B cell (primary cell): ENCODE results near the gene SNAPIN. TPM values are rescaled to one million over a fixed set of nuclear protein-coding genes. Genes with fewer than 3 reads are reported as not detected.

ENCODE experiments used
- ATAC-seq: fragments of 200-7000 bp; cut with Tn5 transposase; one replicate; pipeline ENCODE4 v1.10.0; 2021; ENCODE audit warnings: low read depth, mild to moderate bottlenecking, moderate number of reproducible peaks, moderate library complexity
- CTCF ChIA-PET: fragments of 350-600 bp; sonication (Branson Sonifier 250); formaldehyde crosslinking; loops from one replicate; lab custom pipeline; 2021; ENCODE audit warnings: antibody characterized with exemption, inconsistent platforms; lab: Charles Lee
- POLR2A ChIA-PET: fragments of 350-600 bp; sonication (Branson Sonifier 250); formaldehyde crosslinking; loops from one replicate; lab custom pipeline; 2021; ENCODE audit warnings: antibody characterized with exemption; lab: Charles Lee
- DNase-seq: peaks from one replicate; pipeline ENCODE4 v3.0.0; 2013
- H2AFZ ChIP-seq: 2 replicates; pipeline ENCODE4 v1.6.1; 2012; ENCODE audit warnings: mild to moderate bottlenecking, low read depth, low read length; ENCODE audit not compliant: insufficient read depth, poor library complexity, severe bottlenecking
- H3K27ac ChIP-seq, 2 donors: 1 replicate in 1 of 2; 2 replicates in 1 of 2; pipeline ENCODE4 v1.5.1; 2012 to 2013; ENCODE audit warnings: low read length in 2 of 2, mild to moderate bottlenecking in 2 of 2, moderate library complexity in 1 of 2
- H3K27me3 ChIP-seq, 4 experiments: fragments of 200-600 bp in 1 of 4; sonication (generic) in 1 of 4; replicated peaks in 1 of 4; 1 replicate in 2 of 4; 2 replicates in 2 of 4; pipeline versions ENCODE4 v1.6.1 to v1.7.0; 2013 to 2016; ENCODE audit warnings: low read length in 3 of 4, mild to moderate bottlenecking in 2 of 4, mixed read lengths in 1 of 4, moderate library complexity in 1 of 4; ENCODE audit not compliant: insufficient read depth in 4 of 4, control insufficient read depth in 3 of 4; ENCODE audit errors: control extremely low read depth in 1 of 4
- H3K36me3 ChIP-seq, 2 experiments: replicated peaks in 1 of 2; 1 replicate in 1 of 2; 2 replicates in 1 of 2; pipeline versions ENCODE4 v1.6.1 to v1.7.1; 2013; ENCODE audit warnings: low read length in 1 of 2; ENCODE audit not compliant: insufficient read depth in 2 of 2, control insufficient read depth in 1 of 2; ENCODE audit errors: control extremely low read depth in 1 of 2, extremely low read depth in 1 of 2
- H3K4me1 ChIP-seq, 2 donors: fragments of 200-600 bp in 1 of 2; sonication (generic) in 1 of 2; 1 replicate in 1 of 2; 2 replicates in 1 of 2; pipeline versions ENCODE4 v1.5.1 to v1.6.1; 2013 to 2017; ENCODE audit warnings: low read length in 2 of 2; ENCODE audit not compliant: control insufficient read depth in 2 of 2, insufficient read depth in 2 of 2
- H3K4me2 ChIP-seq: replicated peaks from 2 replicates; pipeline ENCODE3; 2012; ENCODE audit warnings: mild to moderate bottlenecking, low read depth, low read length; ENCODE audit not compliant: poor library complexity, severe bottlenecking
- H3K4me3 ChIP-seq, 5 experiments: fragments of 200-600 bp in 1 of 5; sonication (generic) in 1 of 5; 1 replicate in 3 of 5; 2 replicates in 2 of 5; pipeline versions ENCODE4 v1.5.1 to v1.7.0; 2011 to 2016; ENCODE audit warnings: low read length in 4 of 5, mild to moderate bottlenecking in 4 of 5, low read depth in 2 of 5, control low read depth in 1 of 5, moderate library complexity in 1 of 5; ENCODE audit not compliant: insufficient read depth in 1 of 5; ENCODE audit errors: control extremely low read depth in 1 of 5, extremely low read depth in 1 of 5
- H3K79me2 ChIP-seq: fragments of 200-600 bp; sonication (generic); one replicate; pipeline ENCODE4 v1.6.0; 2016; ENCODE audit warnings: low read length; ENCODE audit not compliant: control insufficient read depth, insufficient read depth
- H3K9ac ChIP-seq: fragments of 200-600 bp; sonication (generic); 2 replicates; pipeline ENCODE4 v1.6.1; 2017; ENCODE audit warnings: mild to moderate bottlenecking, low read length, moderate library complexity
- H3K9me3 ChIP-seq, 3 donors: one replicate each; pipeline versions ENCODE4 v1.6.1 to v1.7.1; 2013; ENCODE audit warnings: low read length in 2 of 3; ENCODE audit not compliant: control insufficient read depth in 2 of 3, insufficient read depth in 1 of 3; ENCODE audit errors: control extremely low read depth in 1 of 3
- H4K20me1 ChIP-seq: 2 replicates; pipeline ENCODE4 v1.6.0; 2012; ENCODE audit warnings: mild to moderate bottlenecking, low read length; ENCODE audit not compliant: insufficient read depth, control insufficient read depth, poor library complexity, severe bottlenecking
- H3K27ac Mint-ChIP-seq: one replicate; pipeline ENCODE4 v1.8.0; 2021; ENCODE audit warnings: mixed read lengths
- H3K27me3 Mint-ChIP-seq: one replicate; pipeline ENCODE4 v1.8.0; 2021; ENCODE audit warnings: mixed read lengths
- H3K4me1 Mint-ChIP-seq: one replicate; pipeline ENCODE4 v1.8.0; 2021; ENCODE audit warnings: mixed read lengths
- H3K4me3 Mint-ChIP-seq: one replicate; pipeline ENCODE4 v1.8.0; 2021; ENCODE audit warnings: mixed read lengths
- H3K9me3 Mint-ChIP-seq: one replicate; pipeline ENCODE4 v1.8.0; 2022; ENCODE audit warnings: mixed read lengths; ENCODE audit not compliant: insufficient read depth
- EZH2 ChIP-seq: IDR thresholded peaks from 2 replicates; pipeline ENCODE4 v1.6.1; 2012; ENCODE audit warnings: borderline replicate concordance, low read depth, mild to moderate bottlenecking, moderate library complexity, low read length; ENCODE audit not compliant: insufficient read depth, poor library complexity, severe bottlenecking
- WGBS: methylation state at CpG from one replicate; pipeline ENCODE4 v1.1.5; 2013; ENCODE audit warnings: missing lambda C conversion rate; ENCODE audit not compliant: insufficient coverage; 5-methylcytosine and 5-hydroxymethylcytosine counted together
- intact Hi-C: fragments of 100-400 bp; cut with micrococcal nuclease; formaldehyde crosslinking; loops from one replicate; pipeline ENCODE4 v1.10.0; 2022
- polyA plus RNA-seq: library from polyadenylated mRNA; depleted of rRNA; stranded (reverse); fragments of >200 nt; gene quantifications from 2 replicates; pipeline ENCODE4 v1.2.3, GENCODE V29; 2012
- total RNA-seq, 2 donors: library from RNA; stranded (reverse); fragments of 120-200 nt in 1 of 2; gene quantifications; 1 replicate in 1 of 2; 2 replicates in 1 of 2; pipeline versions ENCODE4 v1.2.3 to v1.2.4, GENCODE V29; 2013 to 2022
- TF ChIP-seq, protein P1 (sequence below): fragments of 200-600 bp; IDR thresholded peaks from one replicate; pipeline ENCODE4 v1.8.0; 2022; ENCODE audit warnings: antibody characterized with exemption, mild to moderate bottlenecking

The SNAPIN gene
- total and polyA plus RNA-seq, 2 donors (not counting 1 experiment from before 2014, with no cell fraction given), result 22.7 to 37.6 TPM

DNA sequence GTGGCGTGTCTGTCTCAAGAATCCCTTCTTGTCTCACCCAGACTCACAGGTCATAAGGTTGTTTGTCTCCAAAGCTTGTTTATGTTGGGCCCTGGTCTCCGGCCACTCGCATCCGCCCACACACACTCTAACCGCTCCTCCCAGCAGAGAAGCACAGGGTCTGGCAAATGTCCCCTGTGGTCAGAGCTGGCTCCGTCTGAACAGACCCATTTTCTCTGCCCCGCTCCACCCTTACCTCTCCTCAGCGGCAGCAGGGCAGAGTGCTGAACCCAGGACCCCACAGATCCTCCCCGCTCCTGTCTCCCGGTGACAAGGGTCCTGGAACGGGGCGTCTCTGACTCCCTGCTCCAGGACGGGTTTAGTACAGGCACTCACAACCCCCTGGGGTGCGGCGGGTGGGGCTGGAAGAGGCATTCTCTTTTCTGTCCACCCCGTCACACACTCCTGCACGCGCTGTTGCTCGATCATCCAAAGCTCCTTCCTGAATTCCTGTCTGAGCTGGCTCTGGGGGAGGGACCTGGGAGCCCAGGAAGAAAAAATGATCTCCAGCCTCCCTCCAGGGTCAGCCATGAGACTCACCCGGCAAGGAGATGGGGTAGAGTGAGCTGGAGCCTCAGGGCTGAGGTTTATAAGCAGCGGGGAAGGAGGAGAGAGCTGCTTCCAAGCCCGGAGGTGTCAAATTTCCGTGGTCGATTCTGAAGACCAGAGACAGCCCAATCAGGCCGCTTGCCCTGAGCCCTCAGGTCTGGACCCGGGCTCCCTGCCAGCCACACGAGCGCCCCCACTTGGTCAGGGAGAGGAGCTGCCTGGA is 31.4 kb upstream of the SNAPIN start, which contains the start of gene S100A13:
Gene S100A13, minus strand, starts transcription at position 602 of the 811 bp plus-strand sequence. CDS start 1,033 bp downstream, outside the sequence.
- Mint-ChIP-seq H3K4me1 (peaks cover 20% of the 10 kb centered on the region), H3K27me3 (no peaks in the 10 kb centered on the region), H3K9me3 (no peaks in the 10 kb centered on the region), H3K4me3 (peak within 1 kb of the TSS; percentile 49), H3K27ac (peak within 1 kb of the TSS; percentile 10)
- Histone ChIP-seq H3K27me3 (peaks cover 0 to 4% (median 0%) of the 10 kb centered on the region in 4 experiments), H3K27ac (no peak within 1 kb of the TSS), H3K36me3 (no peaks in the 10 kb centered on the region), H3K4me3 (peak within 1 kb of the TSS in 3 of 5 experiments; percentile 19 to 44 (median 37)), H4K20me1 (no peaks in the 10 kb centered on the region), H3K79me2 (no peaks in the 10 kb centered on the region), H3K9me3 (no peaks in the 10 kb centered on the region), H2AFZ (peak within 1 kb of the TSS; percentile 70), H3K9ac (peak within 1 kb of the TSS; percentile 51), H3K4me2 (peak within 1 kb of the TSS; percentile 56), H3K4me1 (peaks cover 9 to 26% of the 10 kb centered on the region in 2 donors)
- ATAC-seq, result peak; percentile 17
- intact Hi-C loops, result no loop called here
- WGBS, result 37% methylated on average over 21 of the region's 28 CpGs
- TF ChIP-seq EZH2, result no peak
- TF ChIP-seq, protein P1, sequence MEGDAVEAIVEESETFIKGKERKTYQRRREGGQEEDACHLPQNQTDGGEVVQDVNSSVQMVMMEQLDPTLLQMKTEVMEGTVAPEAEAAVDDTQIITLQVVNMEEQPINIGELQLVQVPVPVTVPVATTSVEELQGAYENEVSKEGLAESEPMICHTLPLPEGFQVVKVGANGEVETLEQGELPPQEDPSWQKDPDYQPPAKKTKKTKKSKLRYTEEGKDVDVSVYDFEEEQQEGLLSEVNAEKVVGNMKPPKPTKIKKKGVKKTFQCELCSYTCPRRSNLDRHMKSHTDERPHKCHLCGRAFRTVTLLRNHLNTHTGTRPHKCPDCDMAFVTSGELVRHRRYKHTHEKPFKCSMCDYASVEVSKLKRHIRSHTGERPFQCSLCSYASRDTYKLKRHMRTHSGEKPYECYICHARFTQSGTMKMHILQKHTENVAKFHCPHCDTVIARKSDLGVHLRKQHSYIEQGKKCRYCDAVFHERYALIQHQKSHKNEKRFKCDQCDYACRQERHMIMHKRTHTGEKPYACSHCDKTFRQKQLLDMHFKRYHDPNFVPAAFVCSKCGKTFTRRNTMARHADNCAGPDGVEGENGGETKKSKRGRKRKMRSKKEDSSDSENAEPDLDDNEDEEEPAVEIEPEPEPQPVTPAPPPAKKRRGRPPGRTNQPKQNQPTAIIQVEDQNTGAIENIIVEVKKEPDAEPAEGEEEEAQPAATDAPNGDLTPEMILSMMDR, result peak; percentile 33
- POLR2A ChIA-PET, result interaction anchor here (1.2 kb wide), 1 partner anchor 363 kb away, joined by 4 read pairs; the partner anchor contains the start of gene RPS27
- CTCF ChIA-PET, result interaction anchor here (1.1 to 3.4 kb wide), 3 partner anchors 28 to 116 kb away, joined by 3 to 26 read pairs (median 6); no protein-coding TSS in a partner anchor
- DNase-seq, result peak; percentile 40
